Thymus (tissue), 11 donors: Measurements from ENCODE around the gene TCEA3. TPM values are rescaled to one million over a fixed set of nuclear protein-coding genes. Genes with fewer than 3 reads are reported as not detected.

Source experiments
- DNase-seq, 9 donors: peaks; one replicate each; pipeline ENCODE4 v3.0.0-alpha.2; 2013; ENCODE audit warnings: low spot score in 9 of 9, low read depth in 6 of 9, missing footprints in 1 of 9
- H3K27ac ChIP-seq, 2 donors: one replicate each; pipeline ENCODE4 v1.5.1; 2013; ENCODE audit warnings: control low read depth in 1 of 2, low read depth in 1 of 2, low read length in 1 of 2, mild to moderate bottlenecking in 1 of 2, moderate library complexity in 1 of 2
- H3K27me3 ChIP-seq, 2 donors: one replicate each; pipeline ENCODE4 v1.5.1; 2013; ENCODE audit warnings: low read length in 1 of 2; ENCODE audit not compliant: control insufficient read depth in 2 of 2, insufficient read depth in 1 of 2
- H3K36me3 ChIP-seq, 2 donors: one replicate each; pipeline ENCODE4 v1.5.1; 2013; ENCODE audit warnings: low read length in 1 of 2, mild to moderate bottlenecking in 1 of 2, moderate library complexity in 1 of 2; ENCODE audit not compliant: control insufficient read depth in 2 of 2, insufficient read depth in 2 of 2
- H3K4me1 ChIP-seq, 2 donors: one replicate each; pipeline ENCODE4 v1.5.1; 2013; ENCODE audit warnings: low read length in 2 of 2; ENCODE audit not compliant: control insufficient read depth in 2 of 2, insufficient read depth in 2 of 2
- H3K4me3 ChIP-seq, 2 donors: one replicate each; pipeline ENCODE4 v1.5.1; 2013; ENCODE audit warnings: low read length in 2 of 2, control low read depth in 1 of 2, mild to moderate bottlenecking in 1 of 2
- H3K9me3 ChIP-seq, 2 donors: one replicate each; pipeline ENCODE4 v1.5.1; 2013; ENCODE audit warnings: low read length in 1 of 2, mild to moderate bottlenecking in 1 of 2; ENCODE audit not compliant: control insufficient read depth in 2 of 2, insufficient read depth in 1 of 2
- WGBS: extraction: QIAGEN DNeasy Blood & Tissue Kit; methylation state at CpG from one replicate; pipeline ENCODE4 v1.1.7; 2013; 5-methylcytosine and 5-hydroxymethylcytosine counted together
- polyA plus RNA-seq: library from polyadenylated mRNA; stranded (reverse); fragments of 200-250 nt; gene quantifications from one replicate; pipeline ENCODE4 v1.2.3, GENCODE V29; 2013
- total RNA-seq: library from RNA; stranded (reverse); fragments of 120-200 nt; gene quantifications from one replicate; pipeline ENCODE4 v1.2.4, GENCODE V29; 2013
- donor health status: healthy.

TCEA3 gene
- total and polyA plus RNA-seq, 2 donors: 3.0 to 5.5 TPM

- H3K4me1 ChIP-seq: peaks cover 3% of the 10 kb centered on the region in 2 donors
- no peak overlapping the region for H3K27ac ChIP-seq
- no peak overlapping the region for H3K4me3 ChIP-seq
- peaks cover 0 to 10% of the 10 kb centered on the region in 2 donors for H3K27me3 ChIP-seq
- H3K9me3 ChIP-seq: no peaks in the 10 kb centered on the region
- WGBS: 87% methylated on average over 4 of the region's 4 CpGs
- no peak for DNase-seq
- no peaks in the 10 kb centered on the region for H3K36me3 ChIP-seq
These were observed 7.6 kb downstream of the TCEA3 start for GRCh38 chr1:23416964-23417363.

- no peaks in the 10 kb centered on the region for H3K36me3 ChIP-seq
- H3K27ac ChIP-seq: no peak overlapping the region
- 97% methylated on average over 7 of the region's 7 CpGs for WGBS
- no peaks in the 10 kb centered on the region for H3K9me3 ChIP-seq
- no peak for DNase-seq
- H3K4me1 ChIP-seq: peaks cover under 1 to 4% of the 10 kb centered on the region in 2 donors
- H3K4me3 ChIP-seq: no peak overlapping the region
- H3K27me3 ChIP-seq: no peaks in the 10 kb centered on the region
These were observed 15.7 kb downstream of the TCEA3 start for GRCh38 chr1:23408797-23409290.

- WGBS: 96% methylated on average over 8 of the region's 8 CpGs
- peaks cover 0 to 2% of the 10 kb centered on the region in 2 donors for H3K27me3 ChIP-seq
- no peaks in the 10 kb centered on the region for H3K36me3 ChIP-seq
- peaks cover 4 to 5% of the 10 kb centered on the region in 2 donors for H3K4me1 ChIP-seq
- H3K27ac ChIP-seq: no peak overlapping the region
- no peak overlapping the region for H3K4me3 ChIP-seq
- DNase-seq: no peak
- H3K9me3 ChIP-seq: no peaks in the 10 kb centered on the region
These were observed 17.4 kb downstream of the TCEA3 start for GRCh38 chr1:23407016-23407630.

- Histone ChIP-seq H3K9me3 (no peaks in the 10 kb centered on the region), H3K36me3 (no peaks in the 10 kb centered on the region), H3K4me3 (no peak overlapping the region), H3K27me3 (peaks cover 0 to 2% of the 10 kb centered on the region in 2 donors), H3K27ac (no peak overlapping the region), H3K4me1 (peaks cover 4 to 5% of the 10 kb centered on the region in 2 donors)
- DNase-seq: no peak
- WGBS: 81% methylated on average over 3 of the region's 3 CpGs
These were observed 18.6 kb downstream of the TCEA3 start for GRCh38 chr1:23405946-23406345.

GRCh38 chr1:23403735-23404486 lies 20.6 kb downstream of the TCEA3 start:
- DNase-seq: peak; percentile 55 to 86 (median 70)
- 15% methylated on average over 19 of the region's 19 CpGs for whole genome bisulfite sequencing
- peaks cover 0 to 2% of the 10 kb centered on the region in 2 donors for H3K27me3 ChIP-seq
- H3K9me3 ChIP-seq: no peaks in the 10 kb centered on the region
- no peak overlapping the region for H3K4me3 ChIP-seq
- H3K4me1 ChIP-seq: peaks cover 4 to 5% of the 10 kb centered on the region in 2 donors
- no peaks in the 10 kb centered on the region for H3K36me3 ChIP-seq
- peak overlapping the region; percentile 12 to 55 for H3K27ac ChIP-seq

GRCh38 chr1:23403355-23403734 lies 21.2 kb downstream of the TCEA3 start:
- Histone ChIP-seq H3K27me3 (peaks cover 0 to 2% of the 10 kb centered on the region in 2 donors), H3K4me1 (peaks cover 4 to 5% of the 10 kb centered on the region in 2 donors), H3K4me3 (no peak overlapping the region), H3K27ac (peak overlapping the region in 1 of 2 donors; percentile 12), H3K9me3 (no peaks in the 10 kb centered on the region), H3K36me3 (no peaks in the 10 kb centered on the region)
- WGBS: 94% methylated on average over 4 of the region's 4 CpGs
- no peak for DNase-seq

- no peak overlapping the region for H3K4me3 ChIP-seq
- H3K27ac ChIP-seq: no peak overlapping the region
- no peaks in the 10 kb centered on the region for H3K36me3 ChIP-seq
- no peaks in the 10 kb centered on the region for H3K9me3 ChIP-seq
- DNase-seq: no peak
- peaks cover 0 to 2% of the 10 kb centered on the region in 2 donors for H3K27me3 ChIP-seq
- H3K4me1 ChIP-seq: peaks cover 4 to 5% of the 10 kb centered on the region in 2 donors
- 74% methylated on average over 6 of the region's 6 CpGs for WGBS
These were observed 21.6 kb downstream of the TCEA3 start for GRCh38 chr1:23403038-23403336.

GRCh38 chr1:23402286-23403037 lies 22.1 kb downstream of the TCEA3 start:
- H3K4me1 ChIP-seq: peaks cover 4 to 5% of the 10 kb centered on the region in 2 donors
- no peak overlapping the region for H3K27ac ChIP-seq
- H3K36me3 ChIP-seq: no peaks in the 10 kb centered on the region
- H3K27me3 ChIP-seq: peaks cover 0 to 3% of the 10 kb centered on the region in 2 donors
- no peak overlapping the region for H3K4me3 ChIP-seq
- WGBS: 87% methylated on average over 11 of the region's 11 CpGs
- DNase-seq: no peak
- no peaks in the 10 kb centered on the region for H3K9me3 ChIP-seq

GRCh38 chr1:23401313-23401712 lies 23.2 kb downstream of the TCEA3 start:
- Histone ChIP-seq H3K36me3 (no peaks in the 10 kb centered on the region), H3K4me3 (no peak overlapping the region), H3K27ac (no peak overlapping the region), H3K4me1 (peaks cover 4 to 5% of the 10 kb centered on the region in 2 donors), H3K9me3 (no peaks in the 10 kb centered on the region), H3K27me3 (peaks cover 0 to 6% of the 10 kb centered on the region in 2 donors)
- WGBS: 98% methylated on average over 6 of the region's 6 CpGs
- no peak for DNase-seq
